Left lung (tissue), 10 donors: ENCODE data around the gene BCAS1. TPM values are rescaled to one million over a fixed set of nuclear protein-coding genes. Genes with fewer than 3 reads are reported as not detected.

Source experiments
- ATAC-seq: fragments of 200-7000 bp; cut with Tn5 transposase; one replicate; pipeline ENCODE4 v1.9.1; 2020; ENCODE audit warnings: moderate library complexity
- DNase-seq, 4 donors: peaks; one replicate each; pipeline ENCODE4 v3.0.0-alpha.2; 2013 to 2020
- H3K27ac ChIP-seq, 2 donors: fragments of 200-600 bp; sonication (generic) in 1 of 2; one replicate each; pipeline versions ENCODE4 v1.5.0 to v1.8.0; 2020 to 2021
- H3K27me3 ChIP-seq, 2 donors: fragments of 200-600 bp; sonication (generic) in 1 of 2; one replicate each; pipeline versions ENCODE4 v1.5.0 to v1.8.0; 2020 to 2021
- H3K36me3 ChIP-seq, 2 donors: fragments of 200-600 bp; sonication (generic) in 1 of 2; one replicate each; pipeline versions ENCODE4 v1.5.0 to v1.8.0; 2020 to 2021
- H3K4me1 ChIP-seq, 2 donors: fragments of 200-600 bp; one replicate each; pipeline ENCODE4 v1.8.0; 2021
- H3K4me3 ChIP-seq, 2 donors: fragments of 200-600 bp; sonication (generic) in 1 of 2; one replicate each; pipeline versions ENCODE4 v1.5.0 to v1.8.0; 2020 to 2021; ENCODE audit warnings: mild to moderate bottlenecking in 1 of 2
- H3K9me3 ChIP-seq, 2 donors: fragments of 200-600 bp; sonication (generic) in 1 of 2; one replicate each; pipeline versions ENCODE4 v1.5.0 to v1.8.0; 2020 to 2021
- CTCF ChIP-seq, 2 donors: fragments of 200-600 bp; sonication (generic) in 1 of 2; IDR thresholded peaks; one replicate each; pipeline versions ENCODE4 v1.5.0 to v1.8.0; 2021; ENCODE audit warnings: antibody characterized with exemption in 2 of 2
- intact Hi-C, 2 donors: fragments of 100-400 bp; cut with DNase I; formaldehyde crosslinking; loops; one replicate each; pipeline versions ENCODE4 v1.11.2 to v1.14.2; 2022
- polyA plus RNA-seq, 6 donors: library from polyadenylated mRNA; unstranded; fragments of 120-200 nt; gene quantifications; one replicate each; pipeline ENCODE4 v1.2.1, GENCODE V29; 2013; ENCODE audit not compliant: insufficient read length in 6 of 6
- total RNA-seq, 2 donors: library from RNA; stranded (reverse); fragmentation: NEBNext Ultra II Directional; extraction: Animal tissue kit (Norgen Biotek cat#: 25700); gene quantifications; one replicate each; pipeline ENCODE4 v1.2.1, GENCODE V29; 2021
- donor health status: DM: no; HTN: yes; CAD: no.
- donor health status: DM: no; HTN: no; CAD: no.

Gene BCAS1
- total and polyA plus RNA-seq, 8 donors: 0.44 to 1.6 (median 0.81) TPM

- Histone ChIP-seq H3K4me3 (no peak overlapping the region), H3K9me3 (no peaks in the 10 kb centered on the region), H3K4me1 (no peaks in the 10 kb centered on the region), H3K36me3 (no peaks in the 10 kb centered on the region), H3K27me3 (no peaks in the 10 kb centered on the region), H3K27ac (no peak overlapping the region)
- intact Hi-C loops: no loop called here
- no peak for ATAC-seq
- no peak for TF ChIP-seq CTCF (IDR thresholded peaks at IDR 0.05)
- no peak for DNase-seq
These were observed 23.3 kb downstream of the BCAS1 start for GRCh38 chr20:54047048-54047447.

- ATAC-seq (peak; percentile 70), DNase-seq (no peak)
- no peaks in the 10 kb centered on the region for H3K9me3 ChIP-seq
- TF ChIP-seq CTCF (IDR thresholded peaks at IDR 0.05): no peak
- H3K36me3 ChIP-seq: no peaks in the 10 kb centered on the region
- no peaks in the 10 kb centered on the region for H3K27me3 ChIP-seq
- intact Hi-C loops: no loop called here
- H3K4me1 ChIP-seq: no peaks in the 10 kb centered on the region
- H3K4me3 ChIP-seq: no peak overlapping the region
- H3K27ac ChIP-seq: no peak overlapping the region
These were observed 26.2 kb downstream of the BCAS1 start for GRCh38 chr20:54044156-54044555.

- no peaks in the 10 kb centered on the region for H3K36me3 ChIP-seq
- H3K9me3 ChIP-seq: no peaks in the 10 kb centered on the region
- H3K27me3 ChIP-seq: peaks cover 0 to 5% of the 10 kb centered on the region in 2 donors
- DNase-seq: peak in 2 of 4 donors; percentile 58 to 78
- no peak for TF ChIP-seq CTCF (IDR thresholded peaks at IDR 0.05)
- intact Hi-C loops: no loop called here
- no peak overlapping the region for H3K27ac ChIP-seq
- H3K4me3 ChIP-seq: no peak overlapping the region
- no peaks in the 10 kb centered on the region for H3K4me1 ChIP-seq
- ATAC-seq: peak; percentile 52
These were observed 27.1 kb downstream of the BCAS1 start for GRCh38 chr20:54043076-54043967.

- no peak for ATAC-seq
- no peak overlapping the region for H3K4me3 ChIP-seq
- intact Hi-C loops: no loop called here
- no peak for DNase-seq
- peaks cover 0 to 5% of the 10 kb centered on the region in 2 donors for H3K27me3 ChIP-seq
- no peak for TF ChIP-seq CTCF (IDR thresholded peaks at IDR 0.05)
- no peaks in the 10 kb centered on the region for H3K9me3 ChIP-seq
- H3K36me3 ChIP-seq: no peaks in the 10 kb centered on the region
- no peaks in the 10 kb centered on the region for H3K4me1 ChIP-seq
- H3K27ac ChIP-seq: no peak overlapping the region
These were observed 28.4 kb downstream of the BCAS1 start for GRCh38 chr20:54042021-54042420.

DNA sequence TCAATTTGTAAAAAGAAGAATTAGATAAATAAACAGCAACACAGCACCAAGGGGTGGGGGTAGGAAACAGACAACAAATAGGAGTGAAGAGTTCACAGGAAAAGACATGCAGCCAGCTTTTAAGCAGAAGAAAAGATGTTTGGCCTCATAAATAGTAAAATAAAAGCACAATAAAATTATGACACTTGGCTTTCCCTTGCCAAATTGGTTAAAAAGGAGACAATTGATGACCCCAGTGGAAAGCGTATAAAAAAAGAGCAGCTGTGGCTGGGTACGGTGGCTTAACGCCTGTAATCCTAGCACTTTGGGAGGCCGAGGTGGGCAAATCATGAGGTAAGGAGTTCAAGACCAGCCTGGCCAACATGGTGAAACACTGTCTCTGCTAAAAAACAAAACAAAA is 29.1 kb downstream of the BCAS1 start:
- no peaks in the 10 kb centered on the region for H3K9me3 ChIP-seq
- intact Hi-C loops: no loop called here
- no peaks in the 10 kb centered on the region for H3K36me3 ChIP-seq
- no peak overlapping the region for H3K4me3 ChIP-seq
- peaks cover 0 to 5% of the 10 kb centered on the region in 2 donors for H3K27me3 ChIP-seq
- no peak for DNase-seq
- no peak for TF ChIP-seq CTCF (IDR thresholded peaks at IDR 0.05)
- H3K27ac ChIP-seq: no peak overlapping the region
- no peaks in the 10 kb centered on the region for H3K4me1 ChIP-seq
- ATAC-seq: no peak
